OCI-LY1 (cell line): ENCODE measurements around the gene HNRNPF.
"Not testable (repeated sequence)": the region's sequence is repeated elsewhere in the genome, so short reads cannot be mapped to it uniquely, and the experiment has no call there.

Experiments used
- H2AFZ ChIP-seq: fragments of 200-600 bp; sonication (generic), shearing (Covaris generic); 2 replicates; pipeline ENCODE4 v1.6.0; 2014; ENCODE audit warnings: antibody characterized with exemption, mild to moderate bottlenecking, low read length
- H3F3A ChIP-seq: fragments of 200-600 bp; sonication (generic), shearing (Covaris generic); 2 replicates; pipeline ENCODE4 v1.6.0; 2014; ENCODE audit warnings: mild to moderate bottlenecking, antibody characterized with exemption, low read length, moderate library complexity; ENCODE audit not compliant: insufficient read depth
- H3K27ac ChIP-seq: fragments of 200-600 bp; sonication (generic); 2 replicates; pipeline ENCODE4 v1.5.1; 2014; ENCODE audit warnings: low read length, mixed run types, mild to moderate bottlenecking, low read depth; ENCODE audit not compliant: poor library complexity, severe bottlenecking
- H3K27me3 ChIP-seq: fragments of 200-600 bp; sonication (generic); 2 replicates; pipeline ENCODE4 v1.6.0; 2014; ENCODE audit warnings: antibody characterized with exemption, mild to moderate bottlenecking, low read length, moderate library complexity; ENCODE audit not compliant: insufficient read depth
- H3K36me3 ChIP-seq: fragments of 200-600 bp; sonication (generic); 2 replicates; pipeline ENCODE4 v1.6.1; 2014; ENCODE audit warnings: mild to moderate bottlenecking, antibody characterized with exemption, low read length, moderate library complexity, mixed read lengths; ENCODE audit not compliant: insufficient read depth
- H3K4me1 ChIP-seq: fragments of 200-600 bp; sonication (generic); 2 replicates; pipeline ENCODE4 v1.5.1; 2014; ENCODE audit warnings: mild to moderate bottlenecking, low read length, moderate library complexity; ENCODE audit not compliant: insufficient read depth, severe bottlenecking
- H3K4me2 ChIP-seq: fragments of 200-600 bp; sonication (generic), shearing (Covaris generic); 2 replicates; pipeline ENCODE4 v1.6.1; 2014; ENCODE audit warnings: low read length
- H3K4me3 ChIP-seq: fragments of 200-600 bp; sonication (generic); 2 replicates; pipeline ENCODE4 v1.5.1; 2014; ENCODE audit warnings: low read length, low read depth, mild to moderate bottlenecking, mixed read lengths; ENCODE audit not compliant: poor library complexity, severe bottlenecking
- H3K79me2 ChIP-seq: fragments of 200-600 bp; shearing (Covaris generic); 2 replicates; pipeline ENCODE4 v1.6.1; 2016; ENCODE audit warnings: mixed run types, low read length, mixed read lengths; ENCODE audit not compliant: insufficient read depth
- H3K9ac ChIP-seq: fragments of 200-600 bp; sonication (generic), shearing (Covaris generic); 2 replicates; pipeline ENCODE4 v1.6.1; 2014; ENCODE audit warnings: mild to moderate bottlenecking, low read length, mixed read lengths
- H3K9me2 ChIP-seq: fragments of 200-600 bp; sonication (generic), shearing (Covaris generic); 2 replicates; pipeline ENCODE4 v1.6.1; 2014; ENCODE audit warnings: low read depth, mild to moderate bottlenecking, low read length, mixed read lengths
- H3K9me3 ChIP-seq: fragments of 200-600 bp; shearing (Covaris generic); 2 replicates; pipeline ENCODE4 v1.6.1; 2014; ENCODE audit warnings: low read length, mixed read lengths
- H4K20me1 ChIP-seq: fragments of 200-600 bp; sonication (generic), shearing (Covaris generic); 2 replicates; pipeline ENCODE4 v1.6.0; 2016; ENCODE audit warnings: mild to moderate bottlenecking, low read length; ENCODE audit not compliant: insufficient read depth
- CTCF ChIP-seq: fragments of 200-600 bp; sonication (generic), shearing (Covaris generic); IDR thresholded peaks from 2 replicates; pipeline ENCODE4 v1.5.1; 2017; ENCODE audit warnings: mild to moderate bottlenecking, antibody characterized with exemption, low read length, moderate library complexity, mixed read lengths
- EZH2 ChIP-seq: fragments of 200-600 bp; sonication (generic), shearing (Covaris generic); IDR thresholded peaks from 2 replicates; pipeline ENCODE4 v1.8.0; 2017; ENCODE audit warnings: borderline replicate concordance, mixed run types, mild to moderate bottlenecking, antibody characterized with exemption, low read length, moderate library complexity, mixed read lengths

Gene HNRNPF

GRCh38 chr10:43395571-43396060, 13.4 kb downstream of the HNRNPF start:
- Histone ChIP-seq H3K36me3 (peaks cover 82% of the 10 kb centered on the region), H3K27ac (peak overlapping the region; percentile 77), H3K9me2 (no peaks in the 10 kb centered on the region), H3K9ac (peak overlapping the region; percentile 84), H3K9me3 (no peaks in the 10 kb centered on the region), H3K27me3 (no peaks in the 10 kb centered on the region), H4K20me1 (0 out of 2 replicates have a peak, but pooled peaks cover 8% of the 10 kb centered on the region), H3K4me2 (peak overlapping the region; percentile 88), H2AFZ (no peak overlapping the region), H3K4me1 (peaks cover 52% of the 10 kb centered on the region), H3K79me2 (peaks cover 65% of the 10 kb centered on the region), H3K4me3 (peak overlapping the region; percentile 82), H3F3A (no peaks in the 10 kb centered on the region)
- TF ChIP-seq EZH2 (no peak), CTCF (no peak)

- TF ChIP-seq CTCF (no peak), EZH2 (no peak)
- peak overlapping the region; percentile 82 for H3K4me3 ChIP-seq
- H3K4me1 ChIP-seq, result peaks cover 45% of the 10 kb centered on the region
- H3K9me3 ChIP-seq, result no peaks in the 10 kb centered on the region
- H3K27ac ChIP-seq, result peak overlapping the region; percentile 77
- H3K4me2 ChIP-seq, result peak overlapping the region; percentile 88
- H2AFZ ChIP-seq, result no peak overlapping the region
- peaks cover 82% of the 10 kb centered on the region for H3K36me3 ChIP-seq
- H3K27me3 ChIP-seq, result no peaks in the 10 kb centered on the region
- H4K20me1 ChIP-seq, result peaks cover 11% of the 10 kb centered on the region; the same call in 1 of the 2 replicates
- peak overlapping the region; percentile 84 for H3K9ac ChIP-seq
- no peaks in the 10 kb centered on the region for H3F3A ChIP-seq
- H3K79me2 ChIP-seq, result peaks cover 57% of the 10 kb centered on the region
- H3K9me2 ChIP-seq, result no peaks in the 10 kb centered on the region
Measured at GRCh38 chr10:43394868-43395267, 14.1 kb downstream of the HNRNPF start.

GRCh38 chr10:43393606-43394360, 15.2 kb downstream of the HNRNPF start:
- peak overlapping the region; percentile 88; the same call in 1 of the 2 replicates for H3K4me2 ChIP-seq
- H3F3A ChIP-seq, result no peaks in the 10 kb centered on the region
- H3K9me3 ChIP-seq, result no peaks in the 10 kb centered on the region
- H3K4me1 ChIP-seq, result peaks cover 34% of the 10 kb centered on the region
- no peak for TF ChIP-seq CTCF
- TF ChIP-seq EZH2, result no peak
- peaks cover 12% of the 10 kb centered on the region; the same call in 1 of the 2 replicates for H4K20me1 ChIP-seq
- H3K27me3 ChIP-seq, result no peaks in the 10 kb centered on the region
- H3K79me2 ChIP-seq, result peaks cover 46% of the 10 kb centered on the region
- H3K9me2 ChIP-seq, result no peaks in the 10 kb centered on the region
- H3K9ac ChIP-seq, result peak overlapping the region; percentile 18; the same call in 1 of the 2 replicates
- H3K27ac ChIP-seq, result no peak overlapping the region
- no peak overlapping the region for H3K4me3 ChIP-seq
- no peak overlapping the region for H2AFZ ChIP-seq
- peaks cover 82% of the 10 kb centered on the region for H3K36me3 ChIP-seq

- not testable (repeated sequence) for H3K9me3 ChIP-seq, H3K27me3 ChIP-seq, H3K4me3 ChIP-seq, H3K4me2 ChIP-seq, H2AFZ ChIP-seq, H3K27ac ChIP-seq, H3K9ac ChIP-seq, H3F3A ChIP-seq, H3K9me2 ChIP-seq
- Histone ChIP-seq H3K36me3 (peaks cover 83% of the 10 kb centered on the region), H4K20me1 (peaks cover 12% of the 10 kb centered on the region; the same call in 1 of the 2 replicates), H3K79me2 (peaks cover 40% of the 10 kb centered on the region), H3K4me1 (peaks cover 28% of the 10 kb centered on the region)
Measured at GRCh38 chr10:43393186-43393585, 15.8 kb downstream of the HNRNPF start.
